HG03442 (cell line): Measurements from ENCODE around the gene CNOT9.
A peak's percentile ranks its signal among the peaks of the same experiment; 100 is the strongest.
"Not testable (repeated sequence)": the region's sequence is repeated elsewhere in the genome, so short reads cannot be mapped to it uniquely, and the experiment has no call there.

Experiments
- ATAC-seq: cut with Tn5 transposase; IDR thresholded peaks from one replicate; pipeline ENCODE4 v1.9.1; 2021; ENCODE audit warnings: mild to moderate bottlenecking, moderate library complexity; ENCODE audit not compliant: unreplicated experiment

CNOT9 gene, protein sequence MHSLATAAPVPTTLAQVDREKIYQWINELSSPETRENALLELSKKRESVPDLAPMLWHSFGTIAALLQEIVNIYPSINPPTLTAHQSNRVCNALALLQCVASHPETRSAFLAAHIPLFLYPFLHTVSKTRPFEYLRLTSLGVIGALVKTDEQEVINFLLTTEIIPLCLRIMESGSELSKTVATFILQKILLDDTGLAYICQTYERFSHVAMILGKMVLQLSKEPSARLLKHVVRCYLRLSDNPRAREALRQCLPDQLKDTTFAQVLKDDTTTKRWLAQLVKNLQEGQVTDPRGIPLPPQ

DNA sequence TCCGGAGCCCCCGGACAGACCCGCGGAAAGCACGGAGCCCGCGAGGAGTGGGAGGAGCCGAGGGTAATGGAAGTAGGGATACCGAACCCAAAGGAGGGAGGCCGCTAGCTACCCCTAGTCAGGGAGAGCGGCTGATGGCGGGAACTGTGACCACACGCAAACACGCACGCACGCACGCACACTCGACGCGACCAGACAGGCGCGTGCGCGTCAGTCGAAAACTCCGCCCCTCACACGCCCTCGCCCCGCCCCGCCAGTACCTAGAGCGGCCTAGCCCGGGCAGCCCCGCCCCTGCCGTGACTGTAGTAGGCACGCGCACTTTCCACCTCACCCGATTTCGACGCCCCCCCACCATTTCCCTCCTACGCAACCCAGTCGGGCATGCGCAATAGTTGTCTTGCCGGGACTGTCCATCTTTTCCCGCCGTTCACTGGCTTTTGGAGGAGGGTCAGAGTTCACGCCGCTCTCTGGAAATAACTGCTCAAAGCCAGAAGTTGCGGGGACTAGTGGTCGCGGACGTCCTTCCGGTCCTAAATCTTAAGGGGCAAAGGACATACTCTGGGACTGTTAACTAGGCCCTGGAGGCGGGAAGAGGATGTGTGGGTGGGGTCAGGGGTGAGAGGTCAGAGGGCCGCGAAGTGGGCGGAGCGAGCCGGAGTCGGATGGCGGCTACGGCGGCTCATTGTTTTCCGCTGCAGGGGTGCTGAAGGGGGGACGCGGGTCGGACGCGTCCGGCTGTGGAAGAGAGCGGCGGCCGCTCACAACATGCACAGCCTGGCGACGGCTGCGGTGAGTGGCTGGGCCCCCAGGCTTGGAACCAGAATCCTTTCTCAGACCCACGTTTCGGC, at the start of gene CNOT9, which contains the start of gene USP37:
Gene CNOT9 (plus strand): TSS at position 650 of the 848 bp plus-strand sequence. CDS start 116 bp downstream, at position 766.
Gene USP37 (minus strand): TSS at position 162 of the 848 bp plus-strand sequence. CDS start 9,698 bp downstream, outside the sequence.
- ATAC-seq, result peak; percentile 67

DNA sequence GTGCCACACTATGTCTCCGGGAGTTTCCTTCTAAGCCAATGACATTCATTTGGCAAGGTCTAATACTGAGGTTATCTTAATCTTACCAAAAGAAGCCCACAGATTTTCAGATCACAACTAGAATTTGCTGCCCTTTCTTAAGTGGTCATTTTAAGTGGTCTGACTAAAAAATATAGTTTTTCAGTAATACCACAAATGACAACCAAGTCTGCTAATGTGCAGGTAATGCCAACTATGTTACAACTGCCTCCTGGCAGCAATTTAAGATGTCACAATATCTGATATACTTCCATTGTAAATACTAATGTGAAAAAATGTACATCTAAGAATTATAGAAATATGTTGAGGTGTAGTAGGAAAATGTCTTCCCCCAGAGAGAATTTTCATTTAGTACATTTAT, 49.8 kb upstream of the CNOT9 start:
- no peak for ATAC-seq

DNA sequence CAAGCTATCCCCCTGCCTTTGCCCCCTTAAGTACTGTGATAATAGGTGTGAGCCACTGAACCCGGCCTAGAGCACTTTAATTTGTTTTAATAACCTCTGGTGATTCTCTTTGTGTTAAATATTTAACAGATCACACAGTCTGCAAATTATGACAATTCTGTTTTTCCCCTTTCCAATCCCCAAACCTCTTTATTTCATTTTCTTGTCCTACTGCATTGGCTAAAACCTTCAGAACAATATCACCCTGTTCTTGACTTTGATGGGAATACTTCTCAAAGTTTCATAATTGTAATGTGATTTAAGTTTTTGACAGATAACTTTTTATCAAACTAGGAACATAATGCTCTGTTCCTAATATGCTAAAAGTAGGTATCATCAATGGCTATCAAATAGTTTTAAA, 45.0 kb upstream of the CNOT9 start:
- no peak for ATAC-seq

DNA sequence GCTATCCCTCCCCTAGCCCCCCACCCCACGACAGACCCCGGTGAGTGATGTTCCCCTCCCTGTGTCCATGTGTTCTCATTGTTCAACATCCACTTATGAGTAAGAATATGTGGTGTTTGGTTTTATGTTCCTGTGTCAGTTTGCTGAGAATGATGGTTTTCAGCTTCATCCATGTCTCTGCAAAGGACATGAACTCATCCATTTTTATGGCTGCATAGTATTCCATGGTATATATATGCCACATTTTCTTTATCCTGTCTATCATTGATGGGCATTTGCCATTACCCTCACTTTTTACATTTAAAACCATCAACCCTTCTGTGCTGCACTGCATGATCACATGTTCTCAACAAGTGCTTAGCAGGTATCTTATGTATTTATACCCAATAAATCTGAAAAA, 40.2 kb upstream of the CNOT9 start:
- ATAC-seq, result not testable (repeated sequence)

DNA sequence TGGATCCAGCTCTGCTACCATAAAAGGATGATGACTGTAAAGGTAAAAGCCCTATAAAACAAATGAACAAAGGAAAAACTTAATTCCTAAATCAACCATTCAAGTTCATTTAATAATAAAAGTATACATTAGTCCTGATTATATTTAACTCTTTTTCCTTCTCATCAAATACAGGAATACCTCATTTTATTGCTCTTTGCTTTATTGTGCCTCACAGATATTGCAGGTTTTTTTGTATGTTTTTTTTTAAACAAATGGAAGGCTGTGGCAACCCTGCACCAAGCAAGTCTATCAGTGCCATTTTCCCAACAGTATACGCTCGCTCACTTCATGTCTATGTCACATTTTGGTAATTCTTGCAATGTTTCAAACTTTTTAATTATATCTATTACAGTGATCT, 38.6 kb upstream of the CNOT9 start:
- ATAC-seq, result no peak

GRCh38 chr2:218536804-218537494, 31.7 kb upstream of the CNOT9 start:
- no peak for ATAC-seq

DNA sequence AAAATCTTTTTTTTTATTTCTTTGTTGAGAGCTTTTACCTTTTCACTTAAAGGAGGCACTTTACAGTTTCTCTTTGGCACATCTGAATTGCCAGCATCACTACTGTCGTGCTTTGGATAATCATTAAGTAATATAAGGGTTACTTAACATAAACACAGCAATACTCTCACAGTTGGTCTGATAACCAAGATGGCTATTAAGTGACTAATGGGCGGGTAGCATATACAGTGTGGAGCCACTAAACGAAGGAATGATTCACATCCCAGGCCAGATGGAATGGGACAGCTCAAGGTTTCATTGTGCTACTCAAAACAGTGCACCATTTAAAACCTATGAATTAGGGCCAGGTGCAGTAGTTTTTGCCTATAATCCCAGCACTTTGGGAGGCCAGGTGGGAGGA, 28.6 kb upstream of the CNOT9 start:
- ATAC-seq, result no peak

- no peak for ATAC-seq
Observed at GRCh38 chr2:218546012-218546411, 22.6 kb upstream of the CNOT9 start.

DNA sequence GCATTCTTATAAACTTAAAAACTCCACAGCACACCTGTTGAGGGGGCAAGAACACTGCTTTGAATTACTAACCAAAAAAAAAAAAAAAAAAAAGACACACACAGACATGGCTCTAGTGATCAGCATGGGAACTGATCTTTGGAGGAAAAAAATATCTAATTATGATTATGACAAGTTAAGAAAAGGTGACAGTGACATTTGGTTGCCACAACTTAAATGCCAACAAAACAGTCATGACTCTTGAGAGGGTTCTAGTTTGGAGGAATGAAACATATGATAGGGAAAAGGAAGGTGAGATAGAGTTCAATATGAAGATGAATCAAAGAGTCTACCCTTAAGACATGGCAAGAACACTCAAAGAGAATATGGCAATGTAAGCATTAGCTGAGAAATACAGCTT, 21.1 kb upstream of the CNOT9 start:
- ATAC-seq, result no peak

GRCh38 chr2:218547978-218548377, 20.7 kb upstream of the CNOT9 start:
- no peak for ATAC-seq

GRCh38 chr2:218554225-218554624, 14.4 kb upstream of the CNOT9 start:
- ATAC-seq, result not testable (repeated sequence)

DNA sequence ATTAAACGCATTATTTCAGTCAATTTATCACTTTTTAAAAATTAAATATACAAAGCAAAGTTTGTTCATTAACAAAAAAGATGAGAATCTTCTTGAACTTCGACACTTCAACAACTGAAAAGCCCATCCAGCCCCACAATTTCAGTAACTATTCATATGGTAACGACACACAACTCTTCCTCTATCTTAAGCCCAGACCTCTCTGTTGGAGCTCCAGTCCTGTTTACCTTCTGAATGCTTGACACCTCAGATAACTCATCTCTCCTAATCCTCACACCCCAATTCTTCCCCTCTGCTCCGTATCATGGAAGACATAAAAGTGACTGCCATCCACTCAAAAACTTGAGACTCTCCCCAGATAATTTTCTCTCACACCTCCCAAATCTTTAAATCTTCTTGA, 13.1 kb upstream of the CNOT9 start:
- ATAC-seq, result no peak

DNA sequence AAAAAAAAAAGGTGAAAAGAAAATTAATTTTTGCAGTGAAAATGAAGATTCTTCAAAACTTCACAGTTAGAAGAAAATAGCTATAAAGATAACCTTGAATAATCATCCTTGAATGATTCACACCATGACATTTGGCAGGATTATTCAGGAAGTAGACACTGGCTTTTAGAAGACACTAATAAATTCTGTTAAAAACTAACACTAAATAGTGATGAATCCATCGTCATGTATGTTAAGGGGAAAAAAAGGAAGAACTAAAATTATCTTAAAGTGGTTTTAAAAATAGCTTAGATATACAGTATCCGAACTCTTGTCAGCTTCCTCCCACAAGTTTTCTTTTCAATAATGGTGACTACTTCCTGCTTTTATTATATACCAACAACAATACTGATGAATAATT, 10.7 kb upstream of the CNOT9 start:
- no peak for ATAC-seq

- no peak for ATAC-seq
Observed at GRCh38 chr2:218558986-218559385, 9.7 kb upstream of the CNOT9 start.

DNA sequence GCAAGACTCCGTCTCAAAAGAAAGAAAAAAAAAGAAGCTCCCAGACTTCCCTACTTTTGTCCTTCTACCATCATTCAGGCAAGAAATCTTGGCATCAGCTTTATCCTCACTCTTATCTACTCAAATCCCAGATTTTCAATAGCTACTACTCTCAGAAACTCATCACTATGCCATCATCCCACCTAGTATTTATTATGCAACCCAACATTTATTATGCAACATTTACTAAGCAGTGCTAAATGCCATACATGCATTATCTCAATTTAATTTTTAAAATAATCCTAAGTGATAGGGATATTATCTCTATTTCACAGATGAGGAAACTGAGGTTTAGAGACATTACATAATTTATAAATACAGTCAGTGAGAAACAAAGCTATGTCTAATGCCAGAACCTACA, 4.6 kb upstream of the CNOT9 start:
- no peak for ATAC-seq

GRCh38 chr2:218566296-218566695, 2.3 kb upstream of the CNOT9 start:
- ATAC-seq, result no peak

GRCh38 chr2:218567797-218568189, 846 bp upstream of the CNOT9 start:
- ATAC-seq, result peak; percentile 38

- peak; percentile 25 for ATAC-seq
Observed at GRCh38 chr2:218569038-218569431, 396 bp downstream of the CNOT9 start.

DNA sequence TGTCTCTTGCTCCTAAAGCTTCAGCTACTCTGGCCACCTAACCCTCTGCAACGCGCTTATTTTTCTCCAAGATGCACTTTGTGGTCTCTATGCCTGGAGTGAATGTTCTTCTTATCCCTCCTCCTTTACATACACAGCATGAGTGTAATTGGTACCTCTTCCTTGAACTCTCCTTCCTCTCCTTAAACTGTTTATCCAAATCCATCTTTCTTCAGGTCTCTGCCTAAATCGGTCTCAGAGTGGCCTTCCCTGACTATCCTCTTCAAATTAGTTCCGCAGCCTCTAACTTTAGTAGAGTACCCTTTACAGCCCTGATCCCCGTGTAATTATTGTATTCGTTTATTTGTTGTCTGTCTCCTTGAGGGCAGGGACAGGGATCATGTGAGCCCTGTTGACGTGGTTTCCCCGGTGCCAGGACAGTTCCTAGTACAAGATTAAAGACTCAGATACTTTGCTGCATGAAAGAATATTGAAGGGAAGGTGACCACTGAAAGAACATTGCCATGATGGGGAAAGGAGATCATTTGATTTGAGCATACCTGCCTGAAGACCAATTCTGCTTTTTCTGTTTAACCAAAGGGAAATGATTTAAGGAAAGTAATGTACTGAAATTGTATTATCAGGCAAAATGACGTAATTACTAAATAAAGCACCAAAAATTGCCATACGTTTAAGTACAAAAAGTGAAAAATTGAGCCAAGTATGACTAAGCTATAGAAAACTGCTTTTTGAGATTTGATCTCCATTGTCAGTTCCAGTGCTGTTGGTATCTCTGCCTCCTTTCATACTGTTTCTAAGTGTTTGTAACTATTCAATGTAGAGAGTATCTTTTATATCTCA, 1.2 kb downstream of the CNOT9 start:
- ATAC-seq, result no peak

DNA sequence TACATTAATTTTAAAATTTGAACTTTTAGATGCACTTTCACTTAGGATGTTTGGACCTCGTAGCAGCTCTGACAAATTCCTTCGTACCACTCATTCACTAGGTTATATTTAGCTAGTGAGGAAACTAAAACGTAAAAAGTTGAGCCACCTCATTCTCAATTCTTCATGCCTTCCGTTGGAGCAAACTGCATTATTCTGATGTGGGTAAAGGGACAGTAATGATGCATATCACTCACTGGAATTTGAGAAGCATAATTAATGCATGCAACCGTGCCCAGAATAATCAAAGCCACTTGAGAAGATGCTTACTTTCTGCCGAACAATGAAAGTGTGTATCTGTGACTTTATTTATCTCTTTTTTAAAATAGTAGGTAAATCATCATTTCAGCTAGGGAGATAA, 2.2 kb downstream of the CNOT9 start:
- ATAC-seq, result no peak

DNA sequence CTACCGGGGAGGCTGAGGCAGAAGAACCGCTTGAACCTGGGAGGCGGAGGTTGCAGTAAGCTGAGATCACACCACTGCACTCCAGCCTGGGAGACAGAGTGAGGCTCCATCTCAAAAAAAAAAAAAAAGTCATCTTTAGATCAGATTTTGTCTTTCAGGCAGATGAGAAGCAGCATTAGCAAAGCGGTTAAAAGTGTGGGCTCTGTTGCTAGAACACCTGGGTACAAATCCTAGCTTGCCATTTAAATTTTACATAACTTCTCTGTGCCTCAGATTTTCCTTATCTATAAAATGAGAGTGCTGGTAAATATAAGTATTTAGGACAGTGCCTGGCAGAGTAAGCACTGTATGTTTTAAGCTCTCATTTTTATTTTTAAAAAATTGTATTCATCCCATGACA, 8.2 kb downstream of the CNOT9 start:
- no peak for ATAC-seq
